ENCODE results near the gene DOCK1.

- no peak for TF ChIP-seq CTCF (IDR thresholded peaks at IDR 0.05; ENCODE audit: low read length)
- no peak for TF ChIP-seq EZH2 (optimal IDR thresholded peaks at IDR 0.05; ENCODE audit: low read depth, low read length)
Measured at GRCh38 chr10:127468632-127469031, 563.4 kb downstream of the DOCK1 start.

Measured in MM.1S (cell line).